Body of pancreas (tissue), 4 donors: ENCODE results near the gene RNF146.

Experiments used
- POLR2A ChIP-seq, 3 donors: fragments of 450-650 bp; IDR thresholded peaks; one replicate each; pipeline ENCODE4 v1.6.1; 2016; ENCODE audit warnings: antibody characterized with exemption in 3 of 3, mild to moderate bottlenecking in 2 of 3
- TF ChIP-seq, protein P1 (sequence below), 7 experiments: fragments of 450-650 bp in 4 of 7; fragments of 200-600 bp in 3 of 7; sonication (generic) in 3 of 7; IDR thresholded peaks; one replicate each; pipeline ENCODE4 v1.5.1; 2016 to 2019; ENCODE audit warnings: antibody characterized with exemption in 7 of 7

DNA sequence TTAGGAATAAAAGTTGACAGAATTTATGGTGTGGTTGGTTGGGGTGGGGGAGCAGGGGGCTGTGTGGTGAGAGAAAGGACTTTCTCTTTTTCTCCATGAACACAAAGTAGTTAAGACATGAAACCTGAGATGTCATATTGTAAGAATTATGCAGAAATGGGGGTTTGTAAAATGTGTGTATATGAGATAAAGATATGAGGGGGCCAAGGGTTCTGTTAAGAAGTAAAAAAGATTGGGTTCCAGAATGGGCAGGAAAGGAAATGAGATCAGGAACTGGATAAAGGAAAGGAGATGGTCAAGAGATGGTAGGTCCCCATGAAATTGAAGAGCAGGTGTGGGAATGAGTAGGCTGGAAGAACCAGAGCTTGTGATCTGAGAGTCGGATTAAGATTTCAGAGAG is 9.7 kb downstream of the RNF146 start:
- TF ChIP-seq, protein P1, sequence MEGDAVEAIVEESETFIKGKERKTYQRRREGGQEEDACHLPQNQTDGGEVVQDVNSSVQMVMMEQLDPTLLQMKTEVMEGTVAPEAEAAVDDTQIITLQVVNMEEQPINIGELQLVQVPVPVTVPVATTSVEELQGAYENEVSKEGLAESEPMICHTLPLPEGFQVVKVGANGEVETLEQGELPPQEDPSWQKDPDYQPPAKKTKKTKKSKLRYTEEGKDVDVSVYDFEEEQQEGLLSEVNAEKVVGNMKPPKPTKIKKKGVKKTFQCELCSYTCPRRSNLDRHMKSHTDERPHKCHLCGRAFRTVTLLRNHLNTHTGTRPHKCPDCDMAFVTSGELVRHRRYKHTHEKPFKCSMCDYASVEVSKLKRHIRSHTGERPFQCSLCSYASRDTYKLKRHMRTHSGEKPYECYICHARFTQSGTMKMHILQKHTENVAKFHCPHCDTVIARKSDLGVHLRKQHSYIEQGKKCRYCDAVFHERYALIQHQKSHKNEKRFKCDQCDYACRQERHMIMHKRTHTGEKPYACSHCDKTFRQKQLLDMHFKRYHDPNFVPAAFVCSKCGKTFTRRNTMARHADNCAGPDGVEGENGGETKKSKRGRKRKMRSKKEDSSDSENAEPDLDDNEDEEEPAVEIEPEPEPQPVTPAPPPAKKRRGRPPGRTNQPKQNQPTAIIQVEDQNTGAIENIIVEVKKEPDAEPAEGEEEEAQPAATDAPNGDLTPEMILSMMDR (IDR thresholded peaks at IDR 0.05) = no peak
- TF ChIP-seq POLR2A (IDR thresholded peaks at IDR 0.05) = no peak
